ENCODE data around the gene SYNPO2. TPM values are rescaled to one million over a fixed set of nuclear protein-coding genes. Genes with fewer than 3 reads are reported as not detected.

Gene SYNPO2
- total RNA-seq, 1 donor from 2014 or later: 0.47 TPM

DNA sequence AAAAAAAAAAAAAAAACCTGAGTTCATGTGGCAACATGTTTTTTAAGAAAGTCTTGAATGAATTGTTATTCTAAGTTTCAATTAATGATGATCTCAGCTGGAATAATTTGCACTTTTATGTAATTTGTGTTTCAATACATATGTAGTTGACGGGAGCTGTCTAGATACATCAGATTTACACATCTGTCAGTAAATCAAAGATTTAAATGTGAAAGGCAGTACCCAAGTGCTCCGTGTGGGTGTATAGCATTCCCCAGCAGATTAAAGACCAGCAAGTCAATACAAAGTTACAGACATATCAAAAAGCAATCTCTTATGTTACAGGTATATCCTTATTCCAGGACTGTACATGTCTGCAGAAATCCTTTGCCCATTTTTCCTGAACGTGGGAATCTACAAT, 35.2 kb downstream of the SYNPO2 start:
- no peak for DNase-seq (ENCODE audit: extremely low read depth, low read depth, low spot score)

DNA sequence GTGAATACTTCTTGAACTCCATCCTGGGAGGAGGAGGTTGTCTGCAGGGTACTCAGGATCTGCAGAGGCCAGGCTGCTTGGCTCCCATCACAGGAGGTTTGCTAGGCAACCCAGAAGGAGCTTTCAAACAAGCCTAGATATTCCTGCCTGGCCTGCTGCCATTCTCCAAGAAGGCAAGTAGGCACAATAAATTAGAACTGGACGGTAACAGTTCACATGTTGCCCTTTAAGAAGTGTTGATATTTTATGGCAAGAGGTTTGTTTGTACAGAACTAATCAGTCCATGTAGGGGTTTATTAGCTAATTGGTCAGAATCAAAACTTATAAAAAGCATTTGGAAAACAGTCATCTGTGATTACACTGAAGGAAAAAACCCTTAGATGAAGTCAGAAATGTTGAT, 39.3 kb downstream of the SYNPO2 start:
- no peak for DNase-seq (ENCODE audit: extremely low read depth, low read depth, low spot score)

DNA sequence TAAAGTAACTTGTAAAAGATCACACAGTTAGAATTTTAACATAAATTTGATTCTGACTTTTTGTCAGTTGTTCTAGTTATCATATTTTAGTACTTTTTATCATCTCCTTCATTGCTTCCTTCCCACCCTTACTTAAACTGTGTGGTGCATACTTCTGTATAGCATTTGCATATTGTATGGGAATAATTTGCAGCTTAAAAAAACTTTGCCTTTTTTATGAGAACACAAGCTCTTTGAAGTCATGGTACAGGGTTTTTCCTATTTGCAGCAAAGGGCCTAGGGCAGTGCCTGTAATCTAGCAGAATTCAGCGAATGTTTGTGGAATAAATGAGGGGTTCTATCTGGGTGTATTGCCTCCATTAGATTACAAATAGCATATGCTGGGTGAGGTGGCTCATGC, 41.6 kb downstream of the SYNPO2 start:
- no peak for DNase-seq (ENCODE audit: extremely low read depth, low read depth, low spot score)

DNA sequence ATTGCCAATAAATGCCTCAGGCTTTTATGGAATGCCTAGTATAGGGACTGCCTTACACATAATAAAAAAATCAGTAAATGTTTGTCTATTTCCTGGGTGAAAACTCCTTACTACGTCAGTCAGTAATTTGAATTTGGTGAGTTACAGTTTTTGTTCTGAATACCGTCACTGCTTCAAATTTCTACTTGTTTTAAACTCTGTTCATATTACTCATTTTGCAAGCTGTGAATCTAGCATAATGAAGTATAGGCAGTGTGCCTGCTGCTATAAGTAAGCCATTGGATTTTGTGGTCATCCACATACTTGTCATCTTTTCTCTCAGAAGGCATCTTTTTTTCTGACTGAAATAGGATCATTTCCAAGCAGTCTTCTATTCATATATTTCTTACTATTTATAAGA, 43.1 kb downstream of the SYNPO2 start:
- DNase-seq (ENCODE audit: extremely low read depth, low read depth, low spot score): no peak

DNA sequence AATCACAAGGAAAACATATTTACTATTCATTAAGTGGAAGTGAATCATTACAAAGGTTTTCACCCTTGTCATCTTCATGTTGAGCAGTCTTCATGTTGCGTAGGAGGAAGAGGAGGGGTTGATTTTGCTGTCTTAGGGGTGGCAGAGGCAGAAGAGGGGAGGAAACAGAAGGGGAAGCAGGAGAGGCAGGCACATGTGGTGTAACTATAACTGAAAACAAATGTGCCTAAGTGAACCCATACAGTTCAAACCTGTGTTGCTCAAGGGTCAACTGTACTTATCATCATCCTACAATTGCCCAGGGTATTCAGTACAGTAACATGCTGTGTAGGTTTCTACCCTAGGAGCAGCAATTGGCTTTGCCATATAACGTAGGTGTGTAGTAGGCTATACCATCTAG, 47.2 kb downstream of the SYNPO2 start:
- no peak for DNase-seq (ENCODE audit: extremely low read depth, low read depth, low spot score)

DNA sequence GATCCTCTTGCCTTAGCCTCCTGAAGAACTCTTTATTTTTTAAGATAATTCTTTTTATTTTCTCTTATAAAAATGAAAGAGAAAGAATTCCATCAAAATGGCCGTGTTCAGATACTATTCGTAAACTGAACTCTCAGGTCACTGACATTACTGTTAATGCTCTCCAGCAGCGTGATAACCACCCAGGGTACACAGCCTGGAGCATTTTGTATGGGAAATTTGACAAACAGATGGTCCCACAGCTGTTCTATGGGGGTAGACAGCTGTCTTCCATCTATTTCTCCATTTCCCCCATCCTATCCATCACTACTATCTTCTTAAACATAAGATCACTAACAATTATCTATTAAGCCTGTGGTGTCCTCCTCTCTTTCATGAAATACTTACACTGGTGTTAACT, 47.8 kb downstream of the SYNPO2 start:
- DNase-seq (ENCODE audit: extremely low read depth, low read depth, low spot score): no peak

DNA sequence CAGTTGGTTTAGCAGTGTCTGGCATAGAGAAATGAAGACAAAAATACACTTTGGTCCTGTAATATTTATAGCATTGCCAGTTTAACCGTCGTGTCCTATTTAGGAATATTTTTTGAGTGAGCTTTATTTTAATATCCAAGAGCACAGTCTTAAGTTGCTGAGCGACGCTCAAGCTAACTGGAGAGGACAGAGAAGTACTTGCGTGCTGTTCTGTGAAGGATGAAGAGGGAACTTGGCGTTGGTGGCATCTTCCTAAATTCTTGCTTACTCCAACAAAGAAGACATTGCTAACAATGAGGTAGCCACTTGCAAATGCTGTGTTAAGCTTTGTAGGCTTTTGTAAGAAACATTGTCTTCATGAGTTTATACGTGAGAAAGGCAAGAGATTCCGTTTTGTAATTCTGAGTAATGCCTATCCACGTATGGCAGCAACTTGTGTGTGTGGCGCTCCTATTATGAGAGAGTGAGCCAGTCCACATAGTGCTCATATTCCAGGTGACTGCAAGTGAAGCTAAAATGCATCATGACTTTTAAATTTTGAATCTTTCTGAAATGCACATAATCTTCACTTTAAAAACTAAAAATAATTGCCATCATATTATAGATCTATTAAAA, 50.6 kb downstream of the SYNPO2 start:
- no peak for DNase-seq (ENCODE audit: extremely low read depth, low read depth, low spot score)

DNA sequence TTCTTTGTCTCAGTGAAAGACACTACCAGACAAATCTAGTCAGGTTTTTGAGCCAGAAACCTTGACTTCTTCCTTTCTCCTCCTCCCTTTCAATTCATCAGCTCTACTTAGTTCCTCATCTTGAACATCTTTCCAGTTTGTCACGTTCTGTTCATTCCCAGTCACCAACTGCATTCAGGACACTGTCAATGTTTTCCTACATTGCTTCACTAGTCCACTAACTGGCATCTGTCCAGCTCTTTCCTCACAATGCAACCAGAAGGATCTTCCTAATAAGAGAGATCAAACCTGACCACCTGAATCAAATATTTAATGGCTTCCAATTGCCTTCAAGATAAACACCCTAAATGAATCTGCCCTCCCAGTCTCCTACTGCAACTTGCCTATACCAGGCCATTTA, 52.5 kb downstream of the SYNPO2 start:
- DNase-seq (ENCODE audit: extremely low read depth, low read depth, low spot score): no peak

DNA sequence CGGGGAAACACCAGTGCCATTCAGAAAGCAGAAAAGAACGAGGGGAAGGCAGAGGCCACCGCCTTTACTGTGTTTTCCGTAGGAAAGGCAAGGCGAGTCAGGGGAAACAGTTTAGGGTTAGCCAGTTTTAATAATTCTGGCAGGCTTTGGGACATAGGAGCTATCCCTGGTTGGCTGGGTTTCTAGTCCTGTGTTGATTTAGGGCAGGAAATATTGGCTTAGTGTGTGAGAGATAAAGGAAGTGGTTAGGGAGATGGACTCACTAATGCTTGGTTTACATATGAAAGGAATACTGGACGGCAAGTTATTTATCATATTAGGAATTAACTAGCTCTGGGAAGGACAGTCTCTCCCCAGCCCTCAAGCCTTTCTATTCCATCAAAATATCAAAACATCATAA, 53.1 kb downstream of the SYNPO2 start:
- DNase-seq (ENCODE audit: extremely low read depth, low read depth, low spot score): no peak

DNA sequence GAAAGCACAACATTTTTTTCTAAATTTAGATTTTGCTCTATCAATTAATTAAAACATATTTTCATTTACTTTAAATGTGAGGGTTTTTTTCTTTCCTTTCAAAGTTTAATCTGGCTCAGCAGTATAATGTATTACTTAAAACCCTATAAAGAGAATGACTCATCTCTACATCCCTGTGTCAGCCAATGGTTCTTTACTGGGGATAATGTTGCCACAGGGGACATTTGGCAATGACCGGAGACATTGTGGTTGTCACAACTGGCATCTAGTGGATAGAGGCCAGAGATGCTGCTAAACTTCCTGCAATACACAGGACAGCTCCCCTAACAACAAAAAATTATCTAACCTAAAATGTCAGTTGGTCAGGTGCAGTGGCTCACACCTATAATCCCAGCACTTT, 53.8 kb downstream of the SYNPO2 start:
- DNase-seq (ENCODE audit: extremely low read depth, low read depth, low spot score): no peak

DNA sequence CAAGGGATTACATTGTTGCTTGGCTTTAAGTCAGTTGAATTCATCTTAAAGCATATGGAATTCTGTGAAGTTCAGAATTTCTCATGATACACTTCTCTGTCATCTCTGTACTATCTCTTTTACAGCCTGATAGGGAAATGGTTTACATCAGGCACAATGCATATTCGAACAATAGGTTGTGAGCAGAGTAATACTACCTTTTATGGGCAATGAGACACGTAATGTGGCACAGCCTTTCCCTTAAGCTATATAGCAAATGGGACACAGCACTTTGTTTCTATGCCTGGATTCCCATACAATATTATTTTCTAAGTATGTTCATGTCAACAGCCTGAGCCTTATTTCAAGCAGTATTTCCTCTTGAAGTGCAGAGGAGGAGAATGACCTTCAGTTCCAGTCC, 58.4 kb downstream of the SYNPO2 start:
- no peak for DNase-seq (ENCODE audit: extremely low read depth, low read depth, low spot score)

DNA sequence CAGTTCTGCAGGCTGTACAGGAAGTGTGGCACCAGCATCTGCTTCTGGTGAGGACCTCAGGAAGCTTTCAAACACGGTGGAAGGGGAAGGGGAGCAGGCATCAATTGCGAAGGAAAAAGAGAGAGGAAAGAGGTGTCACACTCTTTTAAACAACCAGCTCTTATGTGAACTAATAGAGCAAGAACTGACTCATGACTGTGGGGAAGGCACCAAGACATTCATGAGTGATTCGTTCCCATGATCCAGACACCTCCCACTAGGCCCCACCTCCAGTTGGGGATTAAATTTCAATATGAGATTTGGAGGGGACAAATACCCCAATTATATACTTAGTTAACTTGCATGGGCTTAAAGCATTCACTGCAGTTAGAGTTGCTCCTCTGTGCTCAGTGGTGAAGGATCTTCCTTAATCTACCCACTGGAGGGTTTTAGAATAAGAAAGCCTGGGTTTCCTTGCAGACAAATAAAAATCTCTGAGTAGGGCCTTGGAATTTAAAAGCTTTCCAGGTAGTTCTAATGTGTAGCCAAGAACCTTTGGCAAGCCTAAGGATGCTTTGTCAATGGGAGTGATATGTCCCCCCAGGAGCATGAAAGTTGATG, 60.0 kb downstream of the SYNPO2 start:
- DNase-seq (ENCODE audit: extremely low read depth, low read depth, low spot score): no peak

DNA sequence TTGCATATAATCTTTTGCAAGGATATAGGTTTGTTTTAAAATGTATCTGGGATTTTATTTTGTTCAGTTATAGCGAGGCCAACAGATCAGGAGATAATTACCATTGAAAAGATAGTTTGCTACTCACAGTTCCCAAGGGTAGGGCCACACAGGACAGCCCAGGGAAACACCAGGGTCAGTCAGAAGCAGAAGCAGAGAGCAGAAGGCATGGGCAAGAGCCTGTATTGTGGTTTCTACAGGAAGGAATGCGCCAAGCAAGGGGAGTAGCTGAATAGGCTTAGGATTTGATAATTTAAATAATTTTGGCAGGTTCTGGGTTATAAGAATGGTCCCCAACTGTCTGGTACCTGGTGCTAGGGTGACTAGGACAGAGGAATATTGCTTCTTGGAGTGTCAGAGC, 61.6 kb downstream of the SYNPO2 start:
- DNase-seq (ENCODE audit: extremely low read depth, low read depth, low spot score): no peak

DNA sequence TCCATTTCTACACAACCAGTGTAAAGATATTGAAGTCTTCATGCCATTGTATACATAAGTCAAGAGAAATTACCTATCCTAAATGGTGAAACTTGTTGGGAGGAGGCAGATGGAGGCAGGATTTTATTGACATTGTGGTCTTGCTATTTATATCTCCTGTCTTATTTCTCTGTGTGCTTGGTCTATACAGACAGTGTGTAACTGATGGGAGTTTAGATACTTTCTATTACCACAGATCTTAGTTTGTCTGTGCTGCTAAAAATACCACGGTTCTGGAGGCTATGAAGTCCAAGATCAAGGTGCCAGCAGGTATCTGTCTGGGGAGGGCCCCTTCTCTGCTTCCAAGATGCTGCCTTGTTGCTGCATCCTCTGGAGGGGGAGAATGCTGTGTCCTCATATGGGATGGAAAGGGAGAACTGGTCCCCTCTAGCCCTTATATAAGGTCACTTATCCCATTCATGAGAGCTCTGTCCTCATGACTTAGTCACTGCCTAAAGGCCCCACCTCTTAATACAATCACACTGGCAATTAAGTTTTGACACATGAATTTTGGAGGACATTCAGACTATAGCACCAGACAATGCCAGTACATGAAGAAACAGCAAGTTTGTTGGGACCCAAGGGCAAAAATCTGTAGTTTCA, 62.4 kb downstream of the SYNPO2 start:
- no peak for DNase-seq (ENCODE audit: extremely low read depth, low read depth, low spot score)

DNA sequence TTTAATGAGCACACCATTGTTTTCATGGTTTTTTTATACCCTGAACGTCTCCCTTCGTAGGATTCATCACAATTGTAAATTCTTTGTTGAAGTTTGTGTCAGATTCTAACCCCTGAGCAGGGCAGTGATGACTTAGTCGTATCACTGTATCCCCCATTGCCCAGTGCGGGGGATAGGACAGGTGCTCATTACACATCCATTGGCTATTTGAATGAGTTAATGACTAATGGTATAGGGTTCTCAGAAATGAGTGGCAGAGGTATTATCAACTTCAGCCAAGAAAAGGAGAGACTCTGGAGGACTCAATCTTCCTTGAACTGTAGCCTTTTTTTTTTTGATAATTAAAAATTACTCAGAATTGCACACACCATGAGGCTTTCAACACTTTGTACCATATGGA, 64.6 kb downstream of the SYNPO2 start:
- DNase-seq (ENCODE audit: extremely low read depth, low read depth, low spot score): no peak

DNA sequence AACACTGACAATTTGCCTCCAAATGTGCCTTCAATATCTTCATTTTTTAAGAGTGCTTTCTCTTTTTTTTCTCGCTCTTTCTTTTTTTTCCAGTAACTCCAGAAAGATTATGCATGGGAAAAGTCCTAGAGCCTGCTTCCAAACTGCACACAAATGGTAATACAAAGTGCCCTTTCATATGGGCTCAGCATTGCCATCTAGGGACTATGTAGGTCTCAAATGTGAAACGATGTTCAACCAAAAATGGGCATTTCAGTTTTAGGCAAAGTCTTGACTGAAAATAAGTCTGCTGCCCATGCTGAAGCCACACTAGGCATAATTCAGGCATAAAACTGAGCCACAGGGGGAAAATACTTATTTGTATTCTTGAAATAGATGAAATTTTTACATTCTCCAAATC, 65.6 kb downstream of the SYNPO2 start:
- no peak for DNase-seq (ENCODE audit: extremely low read depth, low read depth, low spot score)

DNA sequence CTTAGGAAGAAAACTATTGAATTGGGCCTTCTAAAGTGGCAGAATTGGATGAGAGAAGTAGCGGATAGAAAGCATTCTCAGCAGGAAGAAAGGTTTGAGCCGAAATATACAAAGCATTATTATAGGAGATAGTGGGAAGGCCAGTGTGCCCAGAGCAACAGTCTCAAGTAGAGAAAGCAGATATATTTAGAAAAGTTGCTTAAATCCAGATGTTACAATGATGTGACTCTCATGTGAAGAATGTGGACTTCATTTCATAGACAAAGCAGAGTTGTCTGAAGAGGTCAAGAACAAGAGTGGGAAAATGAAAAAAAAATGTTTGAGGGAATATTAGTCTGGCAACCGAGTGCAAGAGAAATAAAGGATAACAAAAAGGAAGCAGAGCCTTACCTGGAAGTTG, 66.9 kb downstream of the SYNPO2 start:
- no peak for DNase-seq (ENCODE audit: extremely low read depth, low read depth, low spot score)

DNA sequence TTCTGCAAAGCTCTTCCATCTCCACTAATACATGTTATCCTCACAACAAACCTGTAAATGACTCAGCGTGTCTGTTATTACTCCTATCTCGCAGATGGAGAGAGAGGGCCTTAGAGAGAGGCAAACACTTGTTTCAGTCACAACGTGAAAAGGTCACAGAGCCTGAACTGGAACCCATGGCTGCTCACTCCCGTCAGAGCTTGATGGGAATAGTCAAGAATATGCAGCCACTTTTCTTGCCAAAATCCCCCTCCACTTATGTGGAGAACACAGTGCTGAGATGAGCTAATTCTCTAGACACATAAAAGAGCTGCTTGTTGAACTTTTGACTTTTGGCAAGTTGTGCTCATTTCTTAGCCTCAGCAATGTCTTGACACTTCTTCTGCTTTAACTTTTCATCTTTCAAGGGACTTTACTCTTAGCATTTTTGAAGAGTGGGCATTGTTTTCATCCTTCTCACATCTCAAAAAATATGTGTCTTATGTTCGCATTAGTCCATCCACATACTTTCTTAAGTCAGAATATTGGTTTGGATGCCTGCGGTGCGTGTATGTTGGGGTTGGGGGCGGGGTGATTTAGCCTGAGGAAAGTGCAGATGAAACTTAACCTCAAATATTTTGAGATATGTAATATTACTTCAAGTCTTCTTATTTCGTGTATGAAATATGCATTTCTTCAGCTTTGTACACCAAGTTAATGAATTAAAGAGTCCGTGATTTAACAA, 69.2 kb downstream of the SYNPO2 start:
- DNase-seq (ENCODE audit: extremely low read depth, low read depth, low spot score): no peak

DNA sequence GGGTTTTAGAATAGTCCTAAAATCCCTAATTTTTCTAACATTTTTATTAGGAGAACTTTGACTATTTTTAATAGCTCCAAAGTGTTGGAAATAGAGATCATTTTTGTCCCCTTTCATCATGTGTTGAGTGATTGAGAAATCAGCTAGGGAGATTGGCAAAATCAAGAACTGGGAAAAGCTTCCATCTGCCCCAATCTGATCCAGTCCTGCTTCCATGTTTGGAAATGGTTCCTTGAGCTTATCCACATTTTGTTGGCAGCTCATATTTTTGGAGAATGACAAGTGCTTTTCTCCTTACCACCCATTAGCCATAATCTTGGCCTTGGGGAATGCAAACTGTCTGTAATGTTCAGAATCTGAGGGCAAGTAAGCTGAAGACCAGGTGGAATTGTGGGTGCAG, 73.9 kb downstream of the SYNPO2 start:
- no peak for DNase-seq (ENCODE audit: extremely low read depth, low read depth, low spot score)

DNA sequence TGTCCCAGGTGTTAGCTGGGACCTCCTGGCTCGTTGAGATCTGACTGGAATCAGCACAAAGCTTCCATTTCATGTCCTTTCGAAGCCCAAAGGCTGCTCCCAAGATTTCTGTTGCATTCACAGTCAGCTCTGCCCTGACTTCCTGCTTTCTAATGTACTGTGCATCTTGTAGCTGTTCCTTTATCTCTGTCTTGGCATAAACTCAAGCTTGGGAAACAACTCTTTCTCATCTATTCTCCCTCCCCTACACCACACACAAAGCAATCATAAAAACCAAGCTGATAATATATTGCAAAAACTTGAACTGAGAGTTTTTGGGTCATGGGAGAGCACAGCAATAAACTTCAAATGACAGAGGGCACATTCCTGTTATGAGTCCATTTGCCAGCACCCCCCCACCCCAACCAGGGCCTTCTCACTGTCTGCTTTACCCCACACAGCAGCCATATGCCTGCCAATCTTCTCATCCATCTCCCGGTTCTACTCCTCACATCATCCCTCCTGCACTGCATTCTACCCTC, 76.3 kb downstream of the SYNPO2 start:
- no peak for DNase-seq (ENCODE audit: extremely low read depth, low read depth, low spot score)

DNA sequence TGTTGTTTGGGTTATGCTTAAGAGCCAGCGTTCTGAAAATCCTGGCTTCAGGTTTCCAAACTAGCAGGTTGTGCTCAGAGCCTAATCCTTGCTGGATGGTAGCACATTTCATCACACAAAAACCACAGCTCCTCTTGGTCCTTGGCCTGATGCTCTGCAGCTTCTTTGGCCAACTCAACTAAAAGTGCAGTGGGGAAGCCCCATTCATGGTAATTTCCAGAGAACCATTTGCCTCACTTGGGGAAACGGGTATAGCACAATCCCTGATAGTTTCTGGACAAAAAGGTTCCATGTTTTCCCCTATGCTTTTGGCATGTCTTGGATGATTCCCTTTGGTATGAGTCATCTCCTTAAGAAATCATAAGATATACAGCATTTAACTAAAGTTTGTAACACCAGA, 78.7 kb downstream of the SYNPO2 start:
- no peak for DNase-seq (ENCODE audit: extremely low read depth, low read depth, low spot score)

DNA sequence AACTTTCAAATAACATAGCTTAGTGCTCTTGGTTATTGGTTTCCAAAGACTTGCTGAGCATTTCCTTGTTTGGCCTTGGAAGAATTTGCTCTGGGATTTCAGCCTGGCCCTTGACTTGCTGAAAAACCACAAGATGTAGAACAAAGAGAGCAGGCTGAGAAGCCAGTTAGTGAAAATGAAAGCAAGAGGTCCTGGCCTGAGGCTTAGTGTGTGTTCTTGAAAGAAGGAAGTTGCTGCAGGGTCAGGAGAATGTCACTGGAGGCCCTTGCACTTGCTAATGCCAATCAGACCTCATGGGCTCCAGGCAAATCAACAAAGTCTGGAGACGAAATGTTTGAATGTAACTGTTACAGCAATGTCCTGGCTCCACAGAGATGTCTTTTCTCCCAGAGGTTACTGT, 79.4 kb downstream of the SYNPO2 start:
- DNase-seq (ENCODE audit: extremely low read depth, low read depth, low spot score): no peak

Measured in glomerular endothelial cell (primary cell).